Adrenal gland (tissue), 12 donors: ENCODE results near the gene HERC6. TPM values are rescaled to one million over a fixed set of nuclear protein-coding genes. Genes with fewer than 3 reads are reported as not detected.

Source experiments
- DNase-seq, 7 donors: peaks; one replicate each; pipeline ENCODE4 v3.0.0-alpha.2; 2019 to 2020
- H3K27ac ChIP-seq, 5 donors: fragments of 200-600 bp; sonication (generic) in 4 of 5; 1 replicate in 3 of 5; 2 replicates in 2 of 5; pipeline versions ENCODE4 v1.5.1 to v1.8.0; 2016 to 2020; ENCODE audit warnings: mild to moderate bottlenecking in 1 of 5
- H3K27me3 ChIP-seq: fragments of 200-600 bp; 2 replicates; pipeline ENCODE4 v1.8.0; 2021
- H3K36me3 ChIP-seq, 2 donors: fragments of 200-600 bp; replicated peaks in 1 of 2; 1 replicate in 1 of 2; 2 replicates in 1 of 2; pipeline versions ENCODE4 v1.5.1 to v1.8.0; 2018 to 2022
- H3K4me1 ChIP-seq, 2 donors: fragments of 200-600 bp; replicated peaks in 1 of 2; 1 replicate in 1 of 2; 2 replicates in 1 of 2; pipeline versions ENCODE4 v1.5.1 to v1.8.0; 2018 to 2021
- H3K4me3 ChIP-seq, 4 donors: fragments of 200-600 bp; sonication (generic) in 3 of 4; one replicate each; pipeline ENCODE4 v1.5.1; 2016 to 2018
- H3K9me3 ChIP-seq, 3 donors: fragments of 200-600 bp; sonication (generic) in 1 of 3; replicated peaks in 1 of 3; 1 replicate in 2 of 3; 2 replicates in 1 of 3; pipeline versions ENCODE4 v1.5.1 to v1.8.0; 2016 to 2021
- CTCF ChIP-seq, 6 experiments: fragments of 450-650 bp in 4 of 6; fragments of 200-600 bp in 2 of 6; sonication (generic) in 1 of 6; IDR thresholded peaks; 1 replicate in 5 of 6; 2 replicates in 1 of 6; pipeline versions ENCODE4 v1.5.1 to v1.8.0; 2016 to 2021; ENCODE audit warnings: antibody characterized with exemption in 6 of 6, mild to moderate bottlenecking in 2 of 6, moderate library complexity in 1 of 6
- POLR2A ChIP-seq, 2 donors: fragments of 450-650 bp; IDR thresholded peaks; one replicate each; pipeline ENCODE4 v1.6.1; 2017; ENCODE audit warnings: antibody characterized with exemption in 2 of 2, mild to moderate bottlenecking in 2 of 2, moderate library complexity in 1 of 2
- whole genome bisulfite sequencing, 4 donors: extraction: QIAGEN DNeasy Blood & Tissue Kit in 2 of 4; methylation state at CpG; one replicate each; pipeline versions ENCODE4 v1.1.5 to v1.1.7; 2013 to 2017; 5-methylcytosine and 5-hydroxymethylcytosine counted together
- intact Hi-C, 2 donors: fragments of 100-400 bp; cut with DNase I; formaldehyde crosslinking; loops; one replicate each; pipeline versions ENCODE4 v1.14.1 to v1.15.0; 2022 to 2023
- polyA plus RNA-seq, 3 donors: library from polyadenylated mRNA; stranded (reverse); fragments of 200-250 nt in 2 of 3; fragments of 350-450 nt in 1 of 3; fragmentation: Illumina TruSeq in 1 of 3; extraction: RNeasy Lipid Tissue Mini Kit (QIAGEN cat#74804) in 1 of 3; gene quantifications; one replicate each; pipeline ENCODE4 v1.2.3, GENCODE V29; 2013 to 2014
- total RNA-seq, 9 donors: library from RNA; depleted of rRNA in 4 of 9; stranded (reverse); fragments of >200 nt in 4 of 9; fragments of 120-200 nt in 1 of 9; fragmentation: NEBNext Ultra II Directional in 1 of 9; extraction: Animal tissue kit (Norgen Biotek cat#: 25700) in 1 of 9; gene quantifications; one replicate each; pipeline versions ENCODE4 v1.1.0 to v1.2.4, GENCODE V29; 2013 to 2023
- donor health status: healthy with polysubstance abuse.
- donor health status: Bipolar disorder and iron deficiency.
- donor health status: DM: yes; HTN: yes; CAD: no.
- donor health status: DM: no; HTN: no; CAD: no.
- donor health status: DM: no; HTN: no; CAD: no.
- donor health status: DM: yes; HTN: yes; CAD: no.

The HERC6 gene
- total and polyA plus RNA-seq, 12 donors: 3.8 to 15.9 (median 11.9) TPM

GRCh38 chr4:88415982-88416381 lies 37.3 kb downstream of the HERC6 start:
- TF ChIP-seq POLR2A (IDR thresholded peaks at IDR 0.05): no peak
- no peak for TF ChIP-seq CTCF (IDR thresholded peaks at IDR 0.05)
- Histone ChIP-seq H3K27me3 (no peaks in the 10 kb centered on the region), H3K4me3 (no peak overlapping the region), H3K27ac (no peak overlapping the region), H3K9me3 (no peaks in the 10 kb centered on the region), H3K4me1 (no peaks in the 10 kb centered on the region), H3K36me3 (no peaks in the 10 kb centered on the region)
- DNase-seq: no peak
- intact Hi-C loops: no loop called here
- WGBS, 4 donors: 84 to 86% (median 84%) methylated on average over 2 of the region's 2 CpGs

GRCh38 chr4:88418411-88418810 lies 39.8 kb downstream of the HERC6 start:
- H3K4me3 ChIP-seq: no peak overlapping the region
- no peaks in the 10 kb centered on the region for H3K4me1 ChIP-seq
- 62 to 78% (median 71%) methylated on average over 3 of the region's 3 CpGs for WGBS, 4 donors
- TF ChIP-seq CTCF (IDR thresholded peaks at IDR 0.05): no peak
- TF ChIP-seq POLR2A (IDR thresholded peaks at IDR 0.05): no peak
- H3K9me3 ChIP-seq: no peaks in the 10 kb centered on the region
- intact Hi-C loops: no loop called here
- no peaks in the 10 kb centered on the region for H3K27me3 ChIP-seq
- no peak overlapping the region for H3K27ac ChIP-seq
- no peaks in the 10 kb centered on the region for H3K36me3 ChIP-seq
- DNase-seq: no peak

GRCh38 chr4:88419874-88420273 lies 41.2 kb downstream of the HERC6 start:
- 81 to 88% (median 83%) methylated on average over 5 of the region's 5 CpGs for WGBS, 4 donors
- Histone ChIP-seq H3K4me3 (no peak overlapping the region), H3K27me3 (no peaks in the 10 kb centered on the region), H3K4me1 (no peaks in the 10 kb centered on the region), H3K9me3 (no peaks in the 10 kb centered on the region), H3K27ac (no peak overlapping the region), H3K36me3 (no peaks in the 10 kb centered on the region)
- intact Hi-C loops: no loop called here
- no peak for TF ChIP-seq POLR2A (IDR thresholded peaks at IDR 0.05)
- TF ChIP-seq CTCF (IDR thresholded peaks at IDR 0.05): no peak
- no peak for DNase-seq

GRCh38 chr4:88420844-88421243 lies 42.2 kb downstream of the HERC6 start:
- WGBS, 4 donors: 97 to 100% (median 99%) methylated on average over 1 of the region's 1 CpG
- DNase-seq: no peak
- Histone ChIP-seq H3K27me3 (no peaks in the 10 kb centered on the region), H3K4me3 (no peak overlapping the region), H3K27ac (no peak overlapping the region), H3K4me1 (no peaks in the 10 kb centered on the region), H3K36me3 (no peaks in the 10 kb centered on the region), H3K9me3 (no peaks in the 10 kb centered on the region)
- no peak for TF ChIP-seq POLR2A (IDR thresholded peaks at IDR 0.05)
- TF ChIP-seq CTCF (IDR thresholded peaks at IDR 0.05): no peak
- intact Hi-C loops: no loop called here
